Measurements from ENCODE around the gene ALPK3.
"Not testable (repeated sequence)": the region's sequence is repeated elsewhere in the genome, so short reads cannot be mapped to it uniquely, and the experiment has no call there.

Gene ALPK3

DNA sequence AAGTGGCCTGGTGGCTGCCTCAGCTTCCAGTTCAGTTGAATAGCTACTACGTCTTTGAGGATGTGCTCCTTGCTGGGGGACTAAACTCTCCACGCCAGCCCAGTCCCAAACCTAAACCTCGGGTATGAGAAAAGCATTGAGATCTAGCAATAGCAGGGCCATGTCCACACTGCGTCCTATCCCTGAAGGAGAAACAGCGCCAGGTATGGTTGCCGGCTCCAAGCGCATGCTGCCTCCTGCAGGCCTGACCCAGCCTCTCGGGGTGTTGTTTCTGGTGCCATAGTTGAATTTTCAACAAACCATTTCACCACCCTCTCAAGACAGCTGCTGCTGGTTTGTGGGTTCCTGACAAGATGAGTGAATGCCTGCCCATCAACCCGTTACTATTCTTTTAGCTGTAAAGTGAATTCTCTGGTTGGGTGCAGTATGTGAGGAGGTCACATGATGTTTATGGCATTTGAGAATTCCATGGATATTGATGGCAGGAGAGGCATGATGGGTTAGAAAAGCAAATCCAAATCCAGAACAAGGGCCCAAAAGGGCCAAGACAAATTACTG, 54.4 kb downstream of the ALPK3 start:
- no peaks in the 10 kb centered on the region for H3K27me3 ChIP-seq (ENCODE audit: control insufficient read depth, insufficient read depth, low read length)
- no peaks in the 10 kb centered on the region for H3K9me3 ChIP-seq (ENCODE audit: control insufficient read depth, low read depth, low read length)
- no peaks in the 10 kb centered on the region for H3K4me1 ChIP-seq (ENCODE audit: control insufficient read depth, low read depth, low read length)
- no peak overlapping the region for H3K4me3 ChIP-seq (ENCODE audit: low read length)
- H3K9ac ChIP-seq (ENCODE audit: low read length): no peak overlapping the region
- H3K36me3 ChIP-seq (ENCODE audit: control insufficient read depth, low read depth, low read length): no peaks in the 10 kb centered on the region
- no peak overlapping the region for H3K27ac ChIP-seq (ENCODE audit: low read length)

DNA sequence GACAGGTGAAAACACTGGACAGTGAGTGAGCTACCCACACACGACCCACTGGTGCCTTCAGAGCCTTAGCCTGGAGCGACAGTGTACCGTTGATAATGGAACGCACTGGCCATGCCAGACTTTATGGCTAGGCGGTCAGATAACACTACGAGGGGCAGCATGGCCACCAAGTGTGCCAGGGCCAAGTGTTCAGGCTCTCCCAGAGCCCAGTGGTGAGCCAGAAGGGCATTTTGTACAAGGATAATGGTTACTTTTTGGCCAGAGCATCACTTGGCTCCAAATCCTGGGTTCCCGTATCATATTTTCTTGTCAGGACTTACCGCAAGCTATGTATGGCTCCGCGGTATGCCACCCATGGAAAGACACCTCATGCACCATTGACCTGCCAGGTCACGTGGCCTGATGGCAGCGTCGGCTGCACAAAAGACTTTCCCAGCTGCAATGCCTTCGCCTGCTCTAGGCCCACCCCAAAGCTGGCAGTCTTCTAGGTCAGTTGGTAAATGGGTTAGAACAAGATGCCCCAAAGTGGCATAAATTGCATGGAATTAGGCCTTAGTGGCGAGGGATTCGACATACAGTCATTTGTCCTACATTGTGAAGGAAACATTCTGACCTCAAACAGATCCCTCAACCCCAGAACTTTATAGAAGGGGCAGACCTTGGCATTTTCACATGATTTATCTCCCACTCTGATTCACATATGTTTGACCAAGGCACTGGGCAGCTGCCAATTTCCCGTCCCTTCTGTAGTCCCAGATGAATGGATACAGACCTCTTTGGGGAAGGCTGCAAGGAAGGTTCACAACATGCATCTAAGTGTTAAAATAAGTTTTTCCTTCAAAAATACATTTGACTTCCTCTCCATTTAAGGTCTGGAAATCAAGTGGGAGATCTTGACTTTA, 55.1 kb downstream of the ALPK3 start:
- no peaks in the 10 kb centered on the region for H3K36me3 ChIP-seq (ENCODE audit: control insufficient read depth, low read depth, low read length)
- no peak overlapping the region for H3K27ac ChIP-seq (ENCODE audit: low read length)
- no peaks in the 10 kb centered on the region for H3K4me1 ChIP-seq (ENCODE audit: control insufficient read depth, low read depth, low read length)
- no peak overlapping the region for H3K4me3 ChIP-seq (ENCODE audit: low read length)
- no peaks in the 10 kb centered on the region for H3K9me3 ChIP-seq (ENCODE audit: control insufficient read depth, low read depth, low read length)
- H3K27me3 ChIP-seq (ENCODE audit: control insufficient read depth, insufficient read depth, low read length): no peaks in the 10 kb centered on the region
- H3K9ac ChIP-seq (ENCODE audit: low read length): no peak overlapping the region

- H3K4me1 ChIP-seq (ENCODE audit: control insufficient read depth, low read depth, low read length): no peaks in the 10 kb centered on the region
- no peaks in the 10 kb centered on the region for H3K9me3 ChIP-seq (ENCODE audit: control insufficient read depth, low read depth, low read length)
- no peak overlapping the region for H3K27ac ChIP-seq (ENCODE audit: low read length)
- no peaks in the 10 kb centered on the region for H3K36me3 ChIP-seq (ENCODE audit: control insufficient read depth, low read depth, low read length)
- H3K9ac ChIP-seq (ENCODE audit: low read length): no peak overlapping the region
- H3K4me3 ChIP-seq (ENCODE audit: low read length): no peak overlapping the region
- no peaks in the 10 kb centered on the region for H3K27me3 ChIP-seq (ENCODE audit: control insufficient read depth, insufficient read depth, low read length)
Observed at GRCh38 chr15:84873997-84874396, 56.8 kb downstream of the ALPK3 start.

DNA sequence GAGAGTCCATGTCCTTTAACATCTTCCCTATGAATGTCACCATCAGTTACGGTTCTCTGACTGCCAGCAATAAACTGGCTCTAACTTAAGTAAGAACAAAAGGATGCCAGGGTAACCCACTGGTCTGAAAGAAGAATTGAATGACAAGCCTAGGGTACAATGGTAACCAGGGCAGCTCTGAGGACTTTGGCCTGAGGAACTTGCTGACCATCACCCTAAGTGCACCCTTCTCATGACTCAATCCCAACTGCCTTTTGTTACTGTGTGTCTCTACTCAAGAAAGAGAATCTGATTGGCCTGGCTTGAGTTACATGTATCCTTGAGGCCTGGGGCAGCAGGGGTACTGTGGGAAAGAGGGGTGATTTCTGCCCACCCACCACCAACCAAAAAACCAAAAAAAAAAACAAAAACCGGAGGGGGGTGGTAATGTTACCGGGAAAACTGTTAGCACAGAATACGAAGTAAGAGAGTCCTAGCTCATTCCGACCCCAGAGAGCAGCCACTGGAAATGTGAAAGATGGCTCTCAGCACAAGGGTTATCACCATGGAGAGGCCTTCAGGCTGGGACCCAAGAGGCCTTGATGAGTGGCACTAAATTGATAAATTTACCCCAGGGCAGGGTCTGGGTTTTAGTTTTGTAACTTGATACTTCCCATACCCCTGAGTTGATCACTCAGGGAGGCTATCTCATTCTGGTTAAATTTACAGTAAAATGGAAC, 58.0 kb downstream of the ALPK3 start:
- Histone ChIP-seq H3K4me3 (ENCODE audit: low read length) (no peak overlapping the region), H3K27me3 (ENCODE audit: control insufficient read depth, insufficient read depth, low read length) (no peaks in the 10 kb centered on the region), H3K9ac (ENCODE audit: low read length) (no peak overlapping the region), H3K4me1 (ENCODE audit: control insufficient read depth, low read depth, low read length) (no peaks in the 10 kb centered on the region), H3K9me3 (ENCODE audit: control insufficient read depth, low read depth, low read length) (no peaks in the 10 kb centered on the region), H3K27ac (ENCODE audit: low read length) (no peak overlapping the region), H3K36me3 (ENCODE audit: control insufficient read depth, low read depth, low read length) (no peaks in the 10 kb centered on the region)

- Histone ChIP-seq H3K27ac (ENCODE audit: low read length) (no peak overlapping the region), H3K27me3 (ENCODE audit: control insufficient read depth, insufficient read depth, low read length) (no peaks in the 10 kb centered on the region), H3K4me1 (ENCODE audit: control insufficient read depth, low read depth, low read length) (no peaks in the 10 kb centered on the region), H3K9ac (ENCODE audit: low read length) (no peak overlapping the region), H3K4me3 (ENCODE audit: low read length) (no peak overlapping the region), H3K36me3 (ENCODE audit: control insufficient read depth, low read depth, low read length) (no peaks in the 10 kb centered on the region), H3K9me3 (ENCODE audit: control insufficient read depth, low read depth, low read length) (no peaks in the 10 kb centered on the region)
Observed at GRCh38 chr15:84876269-84876668, 59.1 kb downstream of the ALPK3 start.

DNA sequence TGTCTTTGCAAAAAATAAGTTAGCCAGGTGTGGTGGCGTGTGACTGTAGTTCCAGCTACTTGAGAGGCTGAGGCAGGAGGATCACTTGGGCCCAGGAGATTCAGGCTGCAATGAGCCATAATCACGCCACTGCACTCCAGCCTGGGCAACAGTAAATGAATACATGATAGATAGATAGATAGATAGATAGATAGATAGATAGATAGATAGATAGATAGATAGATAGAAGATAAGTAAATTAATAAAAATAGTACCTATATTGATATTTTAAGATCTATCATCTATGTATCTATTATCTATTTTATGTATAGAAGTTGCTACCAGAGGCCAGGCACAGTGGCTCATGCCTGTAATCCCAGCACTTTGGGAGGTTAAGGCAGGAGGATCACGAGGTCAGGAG, 60.5 kb downstream of the ALPK3 start:
- not testable (repeated sequence) for H3K36me3 ChIP-seq (ENCODE audit: control insufficient read depth, low read depth, low read length); H3K9ac ChIP-seq (ENCODE audit: low read length); H3K27ac ChIP-seq (ENCODE audit: low read length); H3K27me3 ChIP-seq (ENCODE audit: control insufficient read depth, insufficient read depth, low read length); H3K9me3 ChIP-seq (ENCODE audit: control insufficient read depth, low read depth, low read length); H3K4me1 ChIP-seq (ENCODE audit: control insufficient read depth, low read depth, low read length); H3K4me3 ChIP-seq (ENCODE audit: low read length)

GRCh38 chr15:84878504-84878903, 61.3 kb downstream of the ALPK3 start:
- Histone ChIP-seq H3K36me3 (ENCODE audit: control insufficient read depth, low read depth, low read length) (no peaks in the 10 kb centered on the region), H3K27me3 (ENCODE audit: control insufficient read depth, insufficient read depth, low read length) (no peaks in the 10 kb centered on the region), H3K9ac (ENCODE audit: low read length) (no peak overlapping the region), H3K9me3 (ENCODE audit: control insufficient read depth, low read depth, low read length) (no peaks in the 10 kb centered on the region), H3K4me3 (ENCODE audit: low read length) (no peak overlapping the region), H3K27ac (ENCODE audit: low read length) (no peak overlapping the region), H3K4me1 (ENCODE audit: control insufficient read depth, low read depth, low read length) (no peaks in the 10 kb centered on the region)

GRCh38 chr15:84879088-84879780, 62.1 kb downstream of the ALPK3 start:
- Histone ChIP-seq H3K27me3 (ENCODE audit: control insufficient read depth, insufficient read depth, low read length) (no peaks in the 10 kb centered on the region), H3K9ac (ENCODE audit: low read length) (no peak overlapping the region), H3K4me1 (ENCODE audit: control insufficient read depth, low read depth, low read length) (no peaks in the 10 kb centered on the region), H3K9me3 (ENCODE audit: control insufficient read depth, low read depth, low read length) (no peaks in the 10 kb centered on the region), H3K4me3 (ENCODE audit: low read length) (no peak overlapping the region), H3K36me3 (ENCODE audit: control insufficient read depth, low read depth, low read length) (no peaks in the 10 kb centered on the region), H3K27ac (ENCODE audit: low read length) (no peak overlapping the region)

DNA sequence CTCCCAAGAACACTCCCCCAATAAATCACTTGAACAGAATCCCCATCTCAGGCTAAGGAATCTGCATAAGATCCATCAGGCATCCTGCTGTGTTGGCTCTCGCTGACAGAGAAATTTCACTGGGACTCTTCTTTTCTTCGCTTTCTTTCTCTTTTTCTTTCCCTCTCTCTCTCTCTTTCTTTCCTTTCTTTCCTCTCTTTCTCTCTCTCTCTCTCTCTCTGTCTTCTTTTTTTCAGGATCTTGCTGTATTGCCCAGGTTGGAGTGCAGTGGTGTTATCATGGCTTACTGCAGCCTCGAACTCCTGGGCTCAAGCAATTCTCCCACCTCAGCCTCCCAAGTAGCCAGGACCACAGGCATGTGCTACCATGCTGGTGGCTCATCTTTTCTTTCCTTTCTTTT, 62.9 kb downstream of the ALPK3 start:
- Histone ChIP-seq H3K27ac (ENCODE audit: low read length) (no peak overlapping the region), H3K4me3 (ENCODE audit: low read length) (no peak overlapping the region), H3K36me3 (ENCODE audit: control insufficient read depth, low read depth, low read length) (no peaks in the 10 kb centered on the region), H3K4me1 (ENCODE audit: control insufficient read depth, low read depth, low read length) (no peaks in the 10 kb centered on the region), H3K9ac (ENCODE audit: low read length) (no peak overlapping the region), H3K9me3 (ENCODE audit: control insufficient read depth, low read depth, low read length) (no peaks in the 10 kb centered on the region), H3K27me3 (ENCODE audit: control insufficient read depth, insufficient read depth, low read length) (no peaks in the 10 kb centered on the region)

DNA sequence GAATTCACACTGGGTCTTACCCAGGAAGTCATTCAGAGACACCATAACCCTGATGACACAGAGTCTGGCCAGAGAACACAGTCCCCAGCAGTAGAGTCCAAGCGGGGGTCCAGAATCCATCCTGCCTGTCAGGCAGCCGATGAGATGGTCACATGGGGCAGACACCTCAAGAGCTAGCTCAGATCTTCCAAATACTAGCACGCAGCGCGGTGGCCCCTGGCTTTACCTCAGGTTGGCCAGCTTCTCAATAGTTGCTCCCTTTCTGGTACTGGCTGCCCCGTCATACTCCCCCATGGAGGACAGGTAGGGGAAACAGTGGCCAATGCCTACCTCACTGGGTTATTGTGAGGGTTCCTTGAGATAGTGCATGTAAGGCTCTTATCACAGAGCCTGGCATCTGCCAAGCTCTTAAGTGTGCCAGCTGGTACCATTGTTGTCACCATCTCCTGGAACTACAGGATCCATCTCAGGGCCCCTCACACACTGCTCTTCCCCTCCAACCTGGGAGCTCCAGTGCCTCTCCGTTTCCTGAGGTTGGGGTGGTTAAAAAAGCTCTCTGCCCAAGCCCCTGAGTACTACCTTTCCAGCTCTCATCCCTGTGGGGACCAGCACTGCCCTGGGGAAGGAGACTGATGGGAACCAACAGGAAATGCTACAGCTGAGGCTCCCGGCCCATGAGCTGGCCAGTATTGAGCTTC, 63.8 kb downstream of the ALPK3 start:
- H3K36me3 ChIP-seq (ENCODE audit: control insufficient read depth, low read depth, low read length): no peaks in the 10 kb centered on the region
- H3K27me3 ChIP-seq (ENCODE audit: control insufficient read depth, insufficient read depth, low read length): no peaks in the 10 kb centered on the region
- H3K27ac ChIP-seq (ENCODE audit: low read length): no peak overlapping the region
- no peaks in the 10 kb centered on the region for H3K4me1 ChIP-seq (ENCODE audit: control insufficient read depth, low read depth, low read length)
- H3K9me3 ChIP-seq (ENCODE audit: control insufficient read depth, low read depth, low read length): no peaks in the 10 kb centered on the region
- no peak overlapping the region for H3K4me3 ChIP-seq (ENCODE audit: low read length)
- no peak overlapping the region for H3K9ac ChIP-seq (ENCODE audit: low read length)

DNA sequence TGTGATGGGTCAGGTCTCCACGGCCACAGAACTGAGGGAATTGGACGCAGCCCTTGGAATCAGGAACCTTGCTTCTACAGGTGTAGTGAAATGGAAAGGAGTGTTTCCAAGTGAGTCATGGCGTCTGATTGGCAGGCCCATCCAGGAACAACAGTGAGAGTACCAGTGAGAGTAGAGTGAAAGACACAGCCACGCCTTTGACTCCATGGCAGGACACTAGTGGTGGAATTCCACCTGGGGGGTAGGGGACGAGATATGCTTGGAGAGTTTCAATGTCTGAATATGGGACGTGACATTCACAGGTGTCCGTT, 64.3 kb downstream of the ALPK3 start:
- Histone ChIP-seq H3K9me3 (ENCODE audit: control insufficient read depth, low read depth, low read length) (no peaks in the 10 kb centered on the region), H3K4me1 (ENCODE audit: control insufficient read depth, low read depth, low read length) (no peaks in the 10 kb centered on the region), H3K4me3 (ENCODE audit: low read length) (no peak overlapping the region), H3K36me3 (ENCODE audit: control insufficient read depth, low read depth, low read length) (no peaks in the 10 kb centered on the region), H3K27ac (ENCODE audit: low read length) (no peak overlapping the region), H3K27me3 (ENCODE audit: control insufficient read depth, insufficient read depth, low read length) (no peaks in the 10 kb centered on the region), H3K9ac (ENCODE audit: low read length) (no peak overlapping the region)

Measured in iPS-18a (cell line).